ENCODE measurements around the gene COL6A1.

Gene COL6A1

DNA sequence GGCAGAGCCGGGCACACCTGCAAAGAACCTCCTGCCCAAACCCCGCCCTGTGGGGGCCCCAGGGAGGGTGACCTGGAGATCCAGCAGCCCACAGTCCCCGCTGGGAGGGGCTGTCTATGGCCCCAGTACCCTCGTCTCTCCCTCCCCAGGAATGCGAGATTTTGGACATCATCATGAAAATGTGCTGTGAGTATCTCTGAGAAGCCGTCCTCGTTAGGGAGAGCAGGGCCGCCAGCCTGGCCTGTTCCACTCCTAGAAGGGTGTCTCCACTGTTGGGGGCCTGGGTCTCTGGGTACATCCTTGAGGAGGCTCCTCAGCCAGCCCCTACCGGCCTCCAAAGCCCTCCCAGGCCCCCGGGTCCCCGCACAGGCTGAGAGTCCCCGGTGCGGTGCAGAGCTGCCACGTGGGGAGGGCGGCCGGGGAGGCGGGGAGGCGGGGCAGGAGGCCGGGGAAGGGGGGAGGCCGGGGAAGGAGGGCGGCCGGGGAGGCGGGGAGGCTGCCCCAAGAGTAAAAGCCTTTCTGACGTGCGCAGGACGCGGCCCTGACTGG is 18.7 kb downstream of the COL6A1 start:
- H3K4me3 ChIP-seq (ENCODE audit: low read depth, low read length): no peak overlapping the region
- no peak for DNase-seq (ENCODE audit: low read depth)
- TF ChIP-seq, protein P1, sequence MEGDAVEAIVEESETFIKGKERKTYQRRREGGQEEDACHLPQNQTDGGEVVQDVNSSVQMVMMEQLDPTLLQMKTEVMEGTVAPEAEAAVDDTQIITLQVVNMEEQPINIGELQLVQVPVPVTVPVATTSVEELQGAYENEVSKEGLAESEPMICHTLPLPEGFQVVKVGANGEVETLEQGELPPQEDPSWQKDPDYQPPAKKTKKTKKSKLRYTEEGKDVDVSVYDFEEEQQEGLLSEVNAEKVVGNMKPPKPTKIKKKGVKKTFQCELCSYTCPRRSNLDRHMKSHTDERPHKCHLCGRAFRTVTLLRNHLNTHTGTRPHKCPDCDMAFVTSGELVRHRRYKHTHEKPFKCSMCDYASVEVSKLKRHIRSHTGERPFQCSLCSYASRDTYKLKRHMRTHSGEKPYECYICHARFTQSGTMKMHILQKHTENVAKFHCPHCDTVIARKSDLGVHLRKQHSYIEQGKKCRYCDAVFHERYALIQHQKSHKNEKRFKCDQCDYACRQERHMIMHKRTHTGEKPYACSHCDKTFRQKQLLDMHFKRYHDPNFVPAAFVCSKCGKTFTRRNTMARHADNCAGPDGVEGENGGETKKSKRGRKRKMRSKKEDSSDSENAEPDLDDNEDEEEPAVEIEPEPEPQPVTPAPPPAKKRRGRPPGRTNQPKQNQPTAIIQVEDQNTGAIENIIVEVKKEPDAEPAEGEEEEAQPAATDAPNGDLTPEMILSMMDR (IDR thresholded peaks at IDR 0.05; ENCODE audit: control insufficient read depth, extremely low read depth, insufficient read depth): no peak

DNA sequence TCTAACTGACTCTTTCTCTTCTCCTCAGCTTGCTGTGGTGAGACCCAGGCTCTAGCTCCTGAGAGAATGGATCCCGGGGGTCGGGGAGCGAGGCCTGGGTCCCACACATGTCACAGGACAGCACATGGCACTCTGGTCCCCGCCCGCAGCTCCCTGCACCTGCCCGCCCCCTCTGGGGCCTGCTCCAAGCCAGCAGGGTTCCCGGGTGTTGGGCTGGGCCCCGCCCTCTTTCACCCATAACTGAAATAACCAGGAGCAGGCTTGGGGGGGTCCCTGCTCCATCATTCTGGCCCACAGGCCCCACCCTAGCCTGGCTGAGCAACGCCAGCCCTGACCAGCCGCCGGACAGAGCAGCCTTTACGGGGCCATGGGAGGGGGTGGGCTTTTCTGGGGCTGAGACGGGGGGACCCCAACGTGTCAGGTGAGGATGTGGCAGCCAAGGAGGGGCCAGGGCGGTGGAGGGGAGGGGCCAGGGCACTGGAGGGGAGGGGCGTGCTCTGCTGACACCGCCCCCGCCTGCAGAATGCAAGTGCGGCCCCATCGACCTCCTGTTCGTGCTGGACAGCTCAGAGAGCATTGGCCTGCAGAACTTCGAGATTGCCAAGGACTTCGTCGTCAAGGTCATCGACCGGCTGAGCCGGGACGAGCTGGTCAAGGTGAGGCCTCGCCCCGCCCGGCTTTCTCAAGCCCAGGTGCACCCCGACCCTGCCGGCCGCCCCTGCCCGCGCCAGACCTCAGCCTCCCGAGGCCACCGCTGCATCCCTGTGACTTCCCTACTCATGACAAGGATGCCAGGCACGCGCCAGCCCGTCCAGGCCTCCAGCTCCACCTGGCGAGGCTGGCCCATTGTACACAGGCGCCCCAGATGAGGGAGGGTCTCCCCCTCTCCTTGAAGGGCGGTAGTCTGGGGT is 19.4 kb downstream of the COL6A1 start:
- TF ChIP-seq, protein P1 (IDR thresholded peaks at IDR 0.05; ENCODE audit: control insufficient read depth, extremely low read depth, insufficient read depth): no peak
- no peak overlapping the region for H3K4me3 ChIP-seq (ENCODE audit: low read depth, low read length)
- no peak for DNase-seq (ENCODE audit: low read depth)

- DNase-seq (ENCODE audit: low read depth): no peak
- TF ChIP-seq, protein P1 (IDR thresholded peaks at IDR 0.05; ENCODE audit: control insufficient read depth, extremely low read depth, insufficient read depth): no peak
- H3K4me3 ChIP-seq (ENCODE audit: low read depth, low read length): no peak overlapping the region
These were observed 20.5 kb downstream of the COL6A1 start for GRCh38 chr21:46001821-46002681.

DNA sequence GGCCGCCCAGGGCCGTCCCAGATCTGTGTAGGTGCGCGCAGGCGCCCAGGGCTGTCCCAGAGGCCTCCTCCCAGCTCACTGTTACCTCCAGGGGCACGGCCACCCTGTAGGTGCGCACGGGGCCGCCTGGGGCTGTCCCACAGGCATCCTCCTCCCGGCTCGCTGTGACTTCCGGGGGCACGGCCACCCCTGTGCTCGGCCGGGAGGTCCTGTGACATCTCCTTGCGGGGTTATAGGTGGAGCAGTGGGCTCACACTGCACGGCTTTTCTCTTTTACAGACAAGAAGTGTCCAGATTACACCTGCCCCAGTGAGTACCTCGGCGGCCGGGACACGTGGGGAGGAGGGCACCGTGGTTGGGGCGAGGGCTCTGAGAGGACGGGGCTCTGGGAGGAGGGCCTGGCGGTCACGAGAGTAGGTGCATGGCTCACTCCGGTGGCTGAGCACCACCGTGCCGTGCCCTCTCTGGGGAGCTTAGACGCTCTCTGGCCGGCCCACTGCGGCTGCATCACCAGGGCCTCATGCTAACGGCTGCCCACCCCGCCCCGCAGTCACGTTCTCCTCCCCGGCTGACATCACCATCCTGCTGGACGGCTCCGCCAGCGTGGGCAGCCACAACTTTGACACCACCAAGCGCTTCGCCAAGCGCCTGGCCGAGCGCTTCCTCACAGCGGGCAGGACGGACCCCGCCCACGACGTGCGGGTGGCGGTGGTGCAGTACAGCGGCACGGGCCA is 21.4 kb downstream of the COL6A1 start:
- TF ChIP-seq, protein P1 (IDR thresholded peaks at IDR 0.05; ENCODE audit: control insufficient read depth, extremely low read depth, insufficient read depth): no peak
- DNase-seq (ENCODE audit: low read depth): no peak
- H3K4me3 ChIP-seq (ENCODE audit: low read depth, low read length): no peak overlapping the region

- H3K4me3 ChIP-seq (ENCODE audit: low read depth, low read length): no peak overlapping the region
- TF ChIP-seq, protein P1 (IDR thresholded peaks at IDR 0.05; ENCODE audit: control insufficient read depth, extremely low read depth, insufficient read depth): no peak
- DNase-seq (ENCODE audit: low read depth): no peak
These were observed 22.0 kb downstream of the COL6A1 start for GRCh38 chr21:46003575-46004007.

DNA sequence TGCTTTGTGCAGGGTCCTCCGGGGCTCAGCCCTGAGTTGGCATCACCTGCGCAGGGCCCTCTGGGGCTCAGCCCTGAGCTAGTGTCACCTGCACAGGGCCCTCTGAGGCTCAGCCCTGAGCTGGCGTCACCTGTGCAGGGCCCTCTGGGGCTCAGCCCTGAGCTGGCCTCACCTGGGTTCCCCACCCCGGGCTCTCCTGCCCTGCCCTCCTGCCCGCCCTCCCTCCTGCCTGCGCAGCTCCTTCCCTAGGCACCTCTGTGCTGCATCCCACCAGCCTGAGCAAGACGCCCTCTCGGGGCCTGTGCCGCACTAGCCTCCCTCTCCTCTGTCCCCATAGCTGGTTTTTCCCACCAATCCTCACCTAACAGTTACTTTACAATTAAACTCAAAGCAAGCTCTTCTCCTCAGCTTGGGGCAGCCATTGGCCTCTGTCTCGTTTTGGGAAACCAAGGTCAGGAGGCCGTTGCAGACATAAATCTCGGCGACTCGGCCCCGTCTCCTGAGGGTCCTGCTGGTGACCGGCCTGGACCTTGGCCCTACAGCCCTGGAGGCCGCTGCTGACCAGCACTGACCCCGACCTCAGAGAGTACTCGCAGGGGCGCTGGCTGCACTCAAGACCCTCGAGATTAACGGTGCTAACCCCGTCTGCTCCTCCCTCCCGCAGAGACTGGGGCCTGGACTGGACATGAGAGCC is 22.7 kb downstream of the COL6A1 start:
- no peak for DNase-seq (ENCODE audit: low read depth)
- no peak overlapping the region for H3K4me3 ChIP-seq (ENCODE audit: low read depth, low read length)
- TF ChIP-seq, protein P1 (IDR thresholded peaks at IDR 0.05; ENCODE audit: control insufficient read depth, extremely low read depth, insufficient read depth): no peak
